Testis (tissue), 3 donors: ENCODE measurements around the gene SSBP3. TPM values are rescaled to one million over a fixed set of nuclear protein-coding genes. Genes with fewer than 3 reads are reported as not detected.
A peak's percentile ranks its signal among the peaks of the same experiment; 100 is the strongest.

Experiments used
- DNase-seq: peaks from one replicate; pipeline ENCODE4 v3.0.0-alpha.2; 2019
- H3K27ac ChIP-seq, 2 donors: fragments of 200-600 bp; sonication (generic); one replicate each; pipeline ENCODE4 v1.5.1; 2019
- H3K27me3 ChIP-seq: fragments of 200-600 bp; sonication (generic); one replicate; pipeline ENCODE4 v1.5.1; 2019
- H3K36me3 ChIP-seq: fragments of 200-600 bp; sonication (generic); one replicate; pipeline ENCODE4 v1.5.1; 2017; ENCODE audit warnings: low read depth; ENCODE audit errors: missing control alignments
- H3K4me1 ChIP-seq: fragments of 200-600 bp; sonication (generic); one replicate; pipeline ENCODE4 v1.5.1; 2019
- H3K4me3 ChIP-seq, 2 donors: fragments of 200-600 bp; sonication (generic); one replicate each; pipeline ENCODE4 v1.5.1; 2017 to 2019
- H3K9me3 ChIP-seq: fragments of 200-600 bp; sonication (generic); one replicate; pipeline ENCODE4 v1.5.1; 2017
- POLR2A ChIP-seq: fragments of 450-650 bp; IDR thresholded peaks from one replicate; pipeline ENCODE4 v1.6.1; 2017; ENCODE audit warnings: antibody characterized with exemption, mild to moderate bottlenecking, moderate library complexity
- WGBS, 2 donors: methylation state at CpG; one replicate each; pipeline ENCODE4 v1.1.5; 2018; 5-methylcytosine and 5-hydroxymethylcytosine counted together
- intact Hi-C: fragments of 100-400 bp; cut with DNase I; formaldehyde crosslinking; loops from one replicate; pipeline ENCODE4 v1.15.1; 2023; ENCODE audit warnings: low total_unique reads
- polyA plus RNA-seq: library from polyadenylated mRNA; stranded (reverse); fragments of 350-450 nt; fragmentation: Illumina TruSeq; extraction: RNeasy Lipid Tissue Mini Kit (QIAGEN cat#74804); gene quantifications from one replicate; pipeline ENCODE4 v1.2.3, GENCODE V29; 2014; ENCODE audit warnings: low read depth, low replicate concordance; ENCODE audit not compliant: insufficient read depth
- total RNA-seq, 2 donors: library from RNA; depleted of rRNA; stranded (reverse); fragments of >200 nt; gene quantifications; one replicate each; pipeline ENCODE4 v1.2.3, GENCODE V29; 2016
- TF ChIP-seq, protein P1 (sequence below), 3 experiments: fragments of 450-650 bp in 2 of 3; fragments of 200-600 bp in 1 of 3; sonication (generic) in 1 of 3; IDR thresholded peaks; one replicate each; pipeline ENCODE4 v1.5.1; 2016 to 2019; ENCODE audit warnings: antibody characterized with exemption in 3 of 3, mild to moderate bottlenecking in 2 of 3, moderate library complexity in 1 of 3

The SSBP3 gene
- total and polyA plus RNA-seq, 3 donors from 2014 or later = 88.8 to 99.0 (median 91.6) TPM

DNA sequence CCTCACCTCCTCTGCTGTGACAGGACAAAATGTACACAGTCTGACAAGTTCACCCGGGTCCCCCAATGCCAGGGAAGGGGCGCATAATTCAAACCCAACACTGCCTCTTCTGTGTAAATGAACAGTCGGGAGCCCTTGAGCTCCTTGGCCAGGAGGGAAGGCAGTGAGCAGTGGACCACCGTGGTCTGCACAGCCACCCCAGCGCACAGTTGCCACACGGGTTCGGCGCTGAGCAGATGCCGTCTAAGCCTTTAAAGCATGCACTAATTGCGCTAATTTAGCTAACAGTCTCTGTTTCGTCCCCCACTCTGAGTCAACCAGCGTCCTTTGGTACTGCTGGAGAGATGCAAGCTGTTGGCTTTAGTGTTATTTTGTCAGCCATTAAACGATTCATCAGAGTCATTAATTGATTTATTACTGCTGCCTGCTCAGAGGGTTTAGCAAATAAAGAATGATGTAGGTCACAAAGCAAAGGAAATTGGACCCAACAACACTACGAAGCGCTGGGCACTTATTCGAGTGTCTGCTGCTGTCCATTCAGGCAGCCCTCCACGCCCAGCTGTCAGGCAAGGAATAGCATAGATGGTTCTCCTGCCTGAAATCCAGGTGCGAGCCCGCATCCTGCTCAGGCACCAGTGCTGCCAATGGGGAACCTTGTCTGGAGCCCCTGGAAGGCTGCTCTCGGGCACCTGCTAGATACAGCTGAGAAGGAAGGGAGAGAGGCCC is 114.8 kb downstream of the SSBP3 start:
- Histone ChIP-seq H3K4me1 (peaks cover 75% of the 10 kb centered on the region), H3K9me3 (no peaks in the 10 kb centered on the region), H3K4me3 (no peak overlapping the region), H3K27me3 (no peaks in the 10 kb centered on the region), H3K36me3 (no peaks in the 10 kb centered on the region), H3K27ac (peak overlapping the region in 1 of 2 donors; percentile 56)
- no peak for DNase-seq
- WGBS, 2 donors = 81 to 82% methylated on average over 19 to 20 of the region's 20 CpGs
- TF ChIP-seq, protein P1, sequence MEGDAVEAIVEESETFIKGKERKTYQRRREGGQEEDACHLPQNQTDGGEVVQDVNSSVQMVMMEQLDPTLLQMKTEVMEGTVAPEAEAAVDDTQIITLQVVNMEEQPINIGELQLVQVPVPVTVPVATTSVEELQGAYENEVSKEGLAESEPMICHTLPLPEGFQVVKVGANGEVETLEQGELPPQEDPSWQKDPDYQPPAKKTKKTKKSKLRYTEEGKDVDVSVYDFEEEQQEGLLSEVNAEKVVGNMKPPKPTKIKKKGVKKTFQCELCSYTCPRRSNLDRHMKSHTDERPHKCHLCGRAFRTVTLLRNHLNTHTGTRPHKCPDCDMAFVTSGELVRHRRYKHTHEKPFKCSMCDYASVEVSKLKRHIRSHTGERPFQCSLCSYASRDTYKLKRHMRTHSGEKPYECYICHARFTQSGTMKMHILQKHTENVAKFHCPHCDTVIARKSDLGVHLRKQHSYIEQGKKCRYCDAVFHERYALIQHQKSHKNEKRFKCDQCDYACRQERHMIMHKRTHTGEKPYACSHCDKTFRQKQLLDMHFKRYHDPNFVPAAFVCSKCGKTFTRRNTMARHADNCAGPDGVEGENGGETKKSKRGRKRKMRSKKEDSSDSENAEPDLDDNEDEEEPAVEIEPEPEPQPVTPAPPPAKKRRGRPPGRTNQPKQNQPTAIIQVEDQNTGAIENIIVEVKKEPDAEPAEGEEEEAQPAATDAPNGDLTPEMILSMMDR (IDR thresholded peaks at IDR 0.05) = no peak
- no peak for TF ChIP-seq POLR2A
- intact Hi-C loops = no loop called here

DNA sequence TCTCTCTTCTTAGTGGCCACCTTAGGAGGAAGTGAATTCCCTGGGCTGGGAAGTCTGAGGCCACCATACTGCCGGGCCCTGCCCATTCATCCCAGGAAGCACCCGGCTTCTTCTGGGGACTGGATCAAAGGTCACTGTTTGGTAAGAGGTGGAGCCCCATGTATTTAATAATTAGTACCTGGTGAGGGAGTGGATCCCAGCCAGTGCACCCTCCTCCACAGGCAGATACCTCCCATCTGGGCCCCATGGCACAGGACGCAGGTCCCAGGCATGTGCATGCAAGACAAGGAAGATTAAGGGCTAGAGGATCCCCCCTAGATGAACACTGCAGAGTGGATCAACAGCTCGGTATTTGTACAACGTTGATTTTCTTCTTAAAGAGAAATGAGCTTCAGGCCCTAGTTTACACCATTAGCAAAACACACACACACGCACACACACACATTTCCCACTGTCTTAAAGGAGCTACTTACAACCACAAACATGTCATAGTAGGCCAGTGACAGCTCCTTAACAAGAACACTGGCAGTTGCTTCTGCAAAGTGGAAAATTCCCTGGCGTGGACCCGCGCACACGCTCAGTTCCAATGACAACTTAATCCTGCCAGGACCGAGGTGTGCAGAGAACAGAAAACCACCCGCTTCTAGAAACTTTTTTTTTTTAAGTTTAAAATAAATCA is 115.5 kb downstream of the SSBP3 start:
- WGBS, 2 donors = 48 to 54% methylated on average over 10 to 12 of the region's 12 CpGs
- intact Hi-C loops = no loop called here
- Histone ChIP-seq H3K27ac (peak overlapping the region in 1 of 2 donors; percentile 56), H3K9me3 (no peaks in the 10 kb centered on the region), H3K4me3 (no peak overlapping the region), H3K4me1 (peaks cover 70% of the 10 kb centered on the region), H3K36me3 (no peaks in the 10 kb centered on the region), H3K27me3 (no peaks in the 10 kb centered on the region)
- DNase-seq = no peak
- no peak for TF ChIP-seq POLR2A
- TF ChIP-seq, protein P1 (IDR thresholded peaks at IDR 0.05) = no peak

DNA sequence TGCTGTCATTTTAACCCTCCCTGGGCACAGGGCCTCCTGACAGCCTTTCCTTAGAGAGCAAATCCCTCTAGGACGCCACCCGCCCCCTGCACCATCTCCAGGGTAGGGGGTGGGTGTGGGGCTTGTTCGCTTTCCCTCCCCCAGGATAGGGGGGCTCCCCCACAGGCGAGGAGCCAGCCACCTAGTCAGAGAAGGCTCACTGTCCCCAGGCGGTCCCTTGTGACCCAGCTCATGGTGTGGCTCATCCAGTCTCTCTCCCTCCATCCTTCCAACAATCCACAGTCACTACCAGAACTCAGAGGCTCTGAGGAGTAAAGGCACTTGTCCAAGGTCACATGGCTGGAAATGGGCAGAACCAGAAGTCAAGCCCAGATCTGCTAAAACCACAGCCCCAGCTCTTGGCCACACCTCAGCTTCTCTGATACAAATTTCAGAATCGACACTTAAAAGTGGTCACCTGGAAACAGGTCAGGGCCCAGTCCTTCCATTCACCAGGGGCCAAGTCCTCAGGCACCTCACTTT is 116.4 kb downstream of the SSBP3 start:
- Histone ChIP-seq H3K9me3 (no peaks in the 10 kb centered on the region), H3K27me3 (no peaks in the 10 kb centered on the region), H3K36me3 (no peaks in the 10 kb centered on the region), H3K4me1 (peaks cover 72% of the 10 kb centered on the region), H3K4me3 (no peak overlapping the region), H3K27ac (peak overlapping the region; percentile 15 to 56)
- intact Hi-C loops = no loop called here
- DNase-seq = no peak
- WGBS, 2 donors = 48 to 85% methylated on average over 6 of the region's 6 CpGs
- TF ChIP-seq, protein P1 (IDR thresholded peaks at IDR 0.05) = no peak
- TF ChIP-seq POLR2A = no peak

DNA sequence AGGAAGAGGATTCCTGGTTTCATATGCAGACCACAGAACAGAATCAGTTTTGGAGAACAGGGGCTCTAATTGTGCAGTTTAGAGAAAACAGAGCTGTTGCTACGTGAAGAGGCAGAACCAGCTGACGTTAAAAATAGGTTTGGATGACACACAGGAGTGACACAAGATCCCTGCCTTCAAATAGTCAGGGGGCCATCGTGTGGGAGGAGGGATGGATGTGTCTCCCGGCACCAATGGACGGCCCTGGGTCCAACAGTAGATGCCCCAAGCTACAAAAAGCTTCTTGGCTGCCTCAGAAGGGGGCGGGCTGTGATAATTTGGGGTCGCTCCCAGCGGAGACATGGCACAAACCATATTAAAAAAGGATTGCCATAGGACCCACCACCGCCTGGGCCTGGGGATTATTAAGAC is 118.4 kb downstream of the SSBP3 start:
- peak overlapping the region; percentile 28 to 73 for H3K27ac ChIP-seq
- H3K4me1 ChIP-seq = peaks cover 74% of the 10 kb centered on the region
- no peaks in the 10 kb centered on the region for H3K27me3 ChIP-seq
- H3K9me3 ChIP-seq = no peaks in the 10 kb centered on the region
- TF ChIP-seq POLR2A = no peak
- TF ChIP-seq, protein P1 (IDR thresholded peaks at IDR 0.05) = no peak
- no peaks in the 10 kb centered on the region for H3K36me3 ChIP-seq
- intact Hi-C loops = no loop called here
- DNase-seq = no peak
- 58 to 66% methylated on average over 9 of the region's 9 CpGs for WGBS, 2 donors
- no peak overlapping the region for H3K4me3 ChIP-seq
